Measurements from ENCODE around the gene TP53RK.
A peak's percentile ranks its signal among the peaks of the same experiment; 100 is the strongest.

Gene TP53RK

GRCh38 chr20:46706242-46706641 lies 17.0 kb upstream of the TP53RK start:
- DNase-seq = no peak

GRCh38 chr20:46705378-46705729 lies 16.1 kb upstream of the TP53RK start:
- DNase-seq = peak; percentile 16

DNA sequence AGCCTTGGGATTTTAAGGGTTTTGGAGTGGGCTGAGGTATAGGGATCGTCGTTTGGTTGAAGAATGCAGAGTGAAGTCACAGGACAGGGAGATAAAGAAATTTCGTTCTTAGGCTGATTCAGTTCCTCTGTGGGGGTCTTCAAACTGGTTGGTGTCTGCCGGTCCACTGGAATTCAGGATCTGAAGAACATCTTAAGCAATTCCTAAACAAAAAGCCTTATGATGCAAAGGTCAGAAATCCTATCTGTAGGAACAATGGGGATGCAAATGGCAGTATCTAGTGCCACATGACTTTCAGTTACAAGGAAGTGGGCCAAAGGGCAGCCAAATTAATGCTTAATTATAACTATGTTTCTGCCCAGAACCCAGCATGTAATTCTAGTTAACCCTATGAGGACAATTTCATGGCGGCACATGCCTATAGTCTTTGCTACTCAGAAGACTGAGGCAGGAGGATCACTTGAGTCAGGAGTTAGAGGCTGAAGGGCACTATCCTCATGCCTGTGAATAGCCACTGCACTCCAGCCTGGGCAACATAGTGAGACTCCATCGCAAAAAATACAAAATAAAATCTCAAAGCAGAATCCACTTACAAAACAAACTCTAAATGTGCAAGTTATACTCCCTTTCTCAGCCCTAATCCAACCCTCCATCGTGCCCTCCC lies 15.6 kb upstream of the TP53RK start:
- DNase-seq = no peak

- no peak for DNase-seq
Measured at GRCh38 chr20:46703435-46703834, 14.2 kb upstream of the TP53RK start.

- no peak for DNase-seq
Measured at GRCh38 chr20:46702447-46703203, 13.4 kb upstream of the TP53RK start.

- no peak for DNase-seq
Measured at GRCh38 chr20:46701986-46702385, 12.7 kb upstream of the TP53RK start.

DNA sequence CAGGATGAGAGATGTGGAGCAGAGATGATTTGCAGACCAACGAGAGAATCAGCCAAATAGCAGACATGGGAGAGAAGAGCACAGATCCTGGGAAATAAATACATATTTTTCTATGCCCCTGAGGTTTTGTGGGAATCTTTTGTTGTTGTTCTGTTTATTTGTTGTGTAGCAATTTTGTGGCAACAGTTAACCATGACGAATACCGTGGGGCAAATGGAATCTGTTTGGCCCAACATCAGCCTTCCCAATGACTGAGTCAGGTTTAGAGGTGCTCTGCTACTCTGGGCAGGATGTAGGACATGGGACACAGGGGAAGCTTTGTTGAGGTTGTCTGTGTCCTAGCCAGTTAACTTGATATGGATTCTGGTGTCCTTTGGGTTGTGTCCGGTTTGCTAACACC lies 12.3 kb upstream of the TP53RK start:
- DNase-seq = no peak

DNA sequence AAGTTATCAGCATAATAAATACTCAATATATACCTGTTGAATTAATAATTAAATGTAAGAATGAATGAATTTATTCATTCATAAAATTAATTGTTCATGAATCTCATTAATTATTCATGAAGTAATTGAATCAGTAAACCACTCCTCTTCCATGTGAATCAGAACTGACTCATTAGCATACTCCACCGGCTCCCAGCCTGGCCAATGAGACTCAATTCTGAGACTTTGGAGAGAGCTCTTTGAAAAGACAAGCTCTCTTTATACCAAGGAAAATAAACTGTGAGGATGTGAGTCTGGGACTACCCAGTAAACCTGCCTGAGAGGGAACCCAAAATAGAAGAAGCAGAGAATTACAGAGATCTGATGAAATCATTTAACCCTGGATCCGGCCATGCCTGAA lies 11.8 kb upstream of the TP53RK start:
- no peak for DNase-seq

DNA sequence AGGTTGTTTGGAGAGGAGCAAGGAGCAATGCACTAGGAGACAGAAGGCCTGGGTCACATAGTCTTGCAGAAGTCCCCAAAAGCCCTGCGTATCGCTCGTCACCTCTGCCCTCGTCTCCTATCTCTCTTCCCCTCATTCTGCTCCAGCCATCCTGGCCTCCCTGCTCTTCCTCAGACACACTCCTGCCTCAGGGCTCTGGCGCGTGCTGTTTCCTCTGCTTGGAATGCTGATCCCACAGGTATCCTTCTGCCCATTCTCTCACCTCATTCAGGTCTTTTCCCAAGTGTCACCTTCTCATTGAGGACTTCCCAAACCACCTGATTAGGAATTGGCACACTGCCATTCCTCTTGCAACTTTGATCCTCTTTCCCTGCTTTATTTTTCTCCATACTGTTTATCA lies 11.2 kb upstream of the TP53RK start:
- DNase-seq = no peak

- peak; percentile 43 for DNase-seq
Measured at GRCh38 chr20:46699651-46700359, 10.6 kb upstream of the TP53RK start.

GRCh38 chr20:46698788-46699187 lies 9.5 kb upstream of the TP53RK start:
- peak; percentile 29 for DNase-seq

GRCh38 chr20:46696791-46697279 lies 7.6 kb upstream of the TP53RK start:
- no peak for DNase-seq

DNA sequence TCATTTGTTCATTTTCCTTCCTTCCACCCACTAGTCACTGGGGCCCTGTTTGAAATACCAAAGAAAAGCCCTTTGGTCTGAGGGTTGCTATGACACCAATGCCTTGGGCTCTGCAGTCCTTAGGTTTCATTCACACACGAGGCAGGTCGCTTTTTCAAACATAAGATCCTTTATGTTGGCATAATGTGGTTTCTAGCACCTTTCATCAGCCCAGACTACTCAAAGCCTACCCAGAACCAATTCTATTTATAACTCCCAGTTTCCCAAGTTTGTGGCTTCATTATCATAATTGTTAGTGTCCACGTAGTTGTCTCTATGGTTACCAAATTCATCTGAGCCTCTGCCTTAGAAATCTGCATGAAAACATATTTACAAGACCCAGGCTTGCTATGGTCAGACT lies 6.6 kb upstream of the TP53RK start:
- DNase-seq = peak; percentile 34

- peak; percentile 66 for DNase-seq
Measured at GRCh38 chr20:46694484-46694883, 5.2 kb upstream of the TP53RK start.

GRCh38 chr20:46691196-46691595 lies 2.0 kb upstream of the TP53RK start:
- DNase-seq = no peak

- no peak for DNase-seq
Measured at GRCh38 chr20:46690219-46691106, 1.2 kb upstream of the TP53RK start.

GRCh38 chr20:46689754-46690085 lies 476 bp upstream of the TP53RK start:
- no peak for DNase-seq

DNA sequence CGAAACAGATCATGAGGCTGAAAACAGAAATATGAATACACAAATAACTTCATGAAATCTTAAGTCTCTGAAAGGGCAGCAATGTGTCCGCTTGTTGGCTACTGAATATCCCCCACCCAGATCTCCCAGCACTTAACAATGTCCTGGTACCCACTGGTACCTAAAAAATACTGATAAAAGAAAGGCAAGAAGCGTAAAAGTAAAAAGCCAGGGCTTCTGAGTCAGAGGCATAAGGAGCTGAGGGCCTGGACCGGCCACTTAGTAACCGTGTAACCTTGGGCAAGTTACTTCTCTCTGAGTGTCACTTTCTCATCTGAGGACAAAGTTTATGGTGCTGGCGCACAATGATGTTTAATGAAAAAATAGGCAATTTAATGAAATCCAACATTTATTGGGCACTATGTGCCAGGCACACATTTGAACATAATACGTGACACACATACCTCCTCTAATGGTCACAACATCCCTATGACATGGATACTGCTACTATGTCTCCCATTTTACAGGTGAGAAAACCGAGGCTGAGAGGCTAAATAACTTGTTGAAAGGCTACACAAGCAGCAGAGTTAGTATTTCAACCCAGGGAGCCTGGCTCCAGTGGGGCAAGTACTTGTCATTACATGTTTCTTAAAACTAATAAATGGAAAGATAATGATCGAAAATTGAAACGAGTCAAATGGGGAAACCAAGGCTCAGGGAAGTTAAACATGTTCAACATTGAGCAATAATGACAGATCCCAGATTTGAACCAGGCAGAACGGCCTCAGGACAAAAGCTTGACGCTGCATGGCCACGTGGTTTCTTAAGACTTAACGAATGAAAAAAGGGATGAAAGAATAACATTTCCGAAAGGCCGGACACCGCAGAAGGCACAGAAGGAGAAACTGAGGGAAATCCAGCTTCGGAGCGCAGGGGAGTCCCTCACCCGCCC lies 828 bp downstream of the TP53RK start:
- peak; percentile 18 for DNase-seq

GRCh38 chr20:46683939-46684750 lies 5.1 kb downstream of the TP53RK start:
- DNase-seq = peak; percentile 73

- DNase-seq = no peak
Measured at GRCh38 chr20:46683668-46683938, 5.6 kb downstream of the TP53RK start.

All from fibroblast of skin of back (primary cell).